ENCODE measurements around the gene REV3L.

Gene REV3L

DNA sequence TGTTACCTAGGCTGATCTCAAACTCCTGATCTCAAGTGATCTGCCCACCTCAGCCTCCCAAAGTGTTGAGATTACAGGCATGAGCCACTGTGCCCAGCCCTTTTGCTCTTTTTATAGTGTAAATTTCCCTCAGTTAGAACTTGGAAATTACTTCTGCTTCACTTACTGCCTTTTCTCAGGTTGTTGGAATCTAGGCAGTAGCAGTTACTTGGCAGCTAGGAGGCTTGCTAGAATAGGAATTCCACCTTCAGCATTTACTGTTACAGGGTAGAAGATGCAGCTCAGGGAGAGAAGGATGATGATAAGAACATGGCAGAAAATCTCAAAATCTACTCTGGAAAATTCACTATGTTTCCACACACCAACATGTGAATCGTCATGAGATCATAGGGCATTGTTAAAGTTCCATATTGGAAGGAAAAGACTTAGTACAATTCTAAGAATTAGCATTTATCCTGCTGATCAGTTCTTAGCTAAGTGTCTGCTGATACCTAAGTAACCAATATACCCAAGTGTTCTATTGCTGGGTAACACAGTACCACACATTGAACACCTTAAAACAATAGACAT is 213.5 kb downstream of the REV3L start:
- DNase-seq (ENCODE audit: low read depth), result no peak
- TF ChIP-seq CTCF (IDR thresholded peaks at IDR 0.05; ENCODE audit: control insufficient read depth, insufficient read depth, low read depth, low read length, missing control alignments), result no peak
- no peak overlapping the region for H3K4me3 ChIP-seq (ENCODE audit: control insufficient read depth, low read depth, low read length)

DNA sequence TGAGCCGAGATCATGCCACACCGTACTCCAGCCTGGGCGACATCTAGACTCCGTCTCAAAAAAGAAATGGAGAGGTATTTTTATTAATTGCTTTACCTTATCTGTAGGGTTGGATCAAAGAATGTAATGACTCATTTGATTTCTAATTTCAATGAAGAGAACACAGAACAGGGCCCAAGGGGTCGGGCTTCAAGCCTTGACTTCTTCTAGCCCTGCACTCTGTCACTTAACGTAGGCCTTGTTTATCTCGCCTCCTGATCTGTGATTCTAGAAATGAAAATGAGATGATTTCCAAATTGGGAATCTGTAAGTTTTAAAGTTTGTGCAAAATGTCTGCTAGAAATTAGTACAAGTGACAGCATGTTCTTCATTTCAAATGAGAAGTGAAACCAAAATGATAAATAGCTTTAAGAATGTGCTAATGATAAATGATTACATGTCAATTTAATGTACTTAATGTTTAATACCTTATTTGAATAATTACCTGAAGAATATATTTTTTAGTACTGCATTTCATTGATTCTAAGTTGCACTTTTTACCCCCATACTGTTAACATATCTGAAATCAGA is 215.2 kb downstream of the REV3L start:
- DNase-seq (ENCODE audit: low read depth), result no peak
- H3K4me3 ChIP-seq (ENCODE audit: control insufficient read depth, low read depth, low read length), result no peak overlapping the region
- TF ChIP-seq CTCF (IDR thresholded peaks at IDR 0.05; ENCODE audit: control insufficient read depth, insufficient read depth, low read depth, low read length, missing control alignments), result no peak

DNA sequence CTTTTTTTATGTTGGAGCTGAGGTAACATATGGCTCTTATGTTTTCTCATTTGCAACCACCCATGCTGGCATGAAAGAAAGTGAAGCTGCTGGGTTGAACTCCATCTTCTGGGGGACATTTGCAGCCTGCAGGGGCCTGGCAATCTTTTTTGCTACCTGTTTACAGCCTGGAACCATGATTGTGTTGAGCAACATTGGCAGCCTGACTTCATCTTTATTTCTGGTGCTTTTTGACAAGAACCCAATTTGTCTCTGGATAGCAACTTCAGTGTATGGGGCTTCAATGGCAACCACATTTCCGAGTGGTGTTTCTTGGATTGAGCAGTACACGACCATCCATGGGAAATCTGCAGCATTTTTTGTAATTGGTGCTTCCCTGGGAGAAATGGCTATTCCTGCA is 216.7 kb downstream of the REV3L start:
- no peak for DNase-seq (ENCODE audit: low read depth)
- no peak for TF ChIP-seq CTCF (IDR thresholded peaks at IDR 0.05; ENCODE audit: control insufficient read depth, insufficient read depth, low read depth, low read length, missing control alignments)
- no peak overlapping the region for H3K4me3 ChIP-seq (ENCODE audit: control insufficient read depth, low read depth, low read length)

DNA sequence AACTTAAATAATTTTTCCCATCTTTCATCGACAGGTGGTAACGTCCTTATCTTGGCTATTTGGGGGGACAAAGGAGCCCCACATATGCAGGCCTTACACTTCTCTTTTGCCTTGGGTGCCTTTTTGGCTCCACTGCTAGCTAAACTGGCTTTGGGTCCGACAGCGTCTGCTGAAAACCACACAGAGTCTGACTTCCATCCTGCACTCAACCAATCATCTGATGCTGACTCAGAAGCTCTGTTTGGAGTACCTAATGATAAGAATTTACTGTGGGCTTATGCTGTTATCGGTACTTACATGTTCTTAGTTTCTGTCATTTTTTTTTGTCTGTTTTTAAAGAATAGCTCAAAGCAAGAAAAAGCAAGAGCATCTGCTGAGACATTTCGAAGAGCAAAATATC is 217.2 kb downstream of the REV3L start:
- H3K4me3 ChIP-seq (ENCODE audit: control insufficient read depth, low read depth, low read length), result no peak overlapping the region
- TF ChIP-seq CTCF (IDR thresholded peaks at IDR 0.05; ENCODE audit: control insufficient read depth, insufficient read depth, low read depth, low read length, missing control alignments), result no peak
- no peak for DNase-seq (ENCODE audit: low read depth)

GRCh38 chr6:111263837-111264236 is 219.2 kb downstream of the REV3L start:
- no peak overlapping the region for H3K4me3 ChIP-seq (ENCODE audit: control insufficient read depth, low read depth, low read length)
- no peak for DNase-seq (ENCODE audit: low read depth)
- TF ChIP-seq CTCF (IDR thresholded peaks at IDR 0.05; ENCODE audit: control insufficient read depth, insufficient read depth, low read depth, low read length, missing control alignments), result no peak

GRCh38 chr6:111260570-111261298 is 222.3 kb downstream of the REV3L start:
- no peak overlapping the region for H3K4me3 ChIP-seq (ENCODE audit: control insufficient read depth, low read depth, low read length)
- no peak for DNase-seq (ENCODE audit: low read depth)
- no peak for TF ChIP-seq CTCF (IDR thresholded peaks at IDR 0.05; ENCODE audit: control insufficient read depth, insufficient read depth, low read depth, low read length, missing control alignments)

Measured in AG09309 (cell line).